Osteoblast (primary cell): Measurements from ENCODE around the gene FCER2. TPM values are rescaled to one million over a fixed set of nuclear protein-coding genes. Genes with fewer than 3 reads are reported as not detected.

Experiments
- DNase-seq: peaks from one replicate; pipeline ENCODE4 v3.0.0; 2011; ENCODE audit warnings: low spot score, mixed read lengths; ENCODE audit not compliant: insufficient read length; ENCODE audit errors: missing footprints
- H2AFZ ChIP-seq: 2 replicates; pipeline ENCODE4 v1.6.0; 2011; ENCODE audit warnings: mild to moderate bottlenecking, low read length
- H3K27ac ChIP-seq: 2 replicates; pipeline ENCODE4 v1.5.1; 2011; ENCODE audit warnings: mild to moderate bottlenecking, low read depth, low read length, moderate library complexity
- H3K27me3 ChIP-seq: 2 replicates; pipeline ENCODE4 v1.6.0; 2012; ENCODE audit warnings: mild to moderate bottlenecking, control low read depth, inconsistent platforms, low read length, moderate library complexity; ENCODE audit not compliant: insufficient read depth
- H3K36me3 ChIP-seq: 2 replicates; pipeline ENCODE4 v1.5.1; 2011; ENCODE audit warnings: mild to moderate bottlenecking, low read length, control low read depth, moderate library complexity; ENCODE audit not compliant: insufficient read depth
- H3K4me1 ChIP-seq: 2 replicates; pipeline ENCODE4 v1.5.1; 2011; ENCODE audit warnings: mild to moderate bottlenecking, low read length, control low read depth, moderate library complexity; ENCODE audit not compliant: insufficient read depth
- H3K4me2 ChIP-seq: 2 replicates; pipeline ENCODE4 v1.6.0; 2011; ENCODE audit warnings: mild to moderate bottlenecking, low read length; ENCODE audit not compliant: insufficient read depth
- H3K4me3 ChIP-seq: fragments of 200-600 bp; sonication (generic); 3 replicates; pipeline ENCODE4 v1.5.1; 2012; ENCODE audit warnings: mild to moderate bottlenecking, low read length, inconsistent platforms; ENCODE audit not compliant: insufficient read depth
- H3K79me2 ChIP-seq: 2 replicates; pipeline ENCODE4 v1.6.0; 2012; ENCODE audit warnings: mild to moderate bottlenecking, low read length, control low read depth, inconsistent platforms; ENCODE audit not compliant: insufficient read depth
- H3K9me3 ChIP-seq: 2 replicates; pipeline ENCODE4 v1.5.1; 2011; ENCODE audit warnings: low read depth, low read length, control low read depth
- H4K20me1 ChIP-seq: 2 replicates; pipeline ENCODE4 v1.6.0; 2012; ENCODE audit warnings: mild to moderate bottlenecking, low read length, control low read depth; ENCODE audit not compliant: insufficient read depth
- CTCF ChIP-seq: IDR thresholded peaks from 2 replicates; pipeline ENCODE4 v1.5.1; 2011; ENCODE audit warnings: mild to moderate bottlenecking, low read depth, low read length, moderate library complexity; ENCODE audit errors: extremely low read depth
- total RNA-seq: library from RNA; depleted of rRNA; stranded (reverse); fragments of >200 nt; gene quantifications from 2 replicates; pipeline ENCODE4 v1.2.3, GENCODE V29; 2012

FCER2 gene
- total RNA-seq, 1 donor: not detected

- H2AFZ ChIP-seq: no peak overlapping the region
- H3K4me1 ChIP-seq: no peaks in the 10 kb centered on the region
- H3K27me3 ChIP-seq: no peaks in the 10 kb centered on the region
- H3K36me3 ChIP-seq: no peaks in the 10 kb centered on the region
- no peak for TF ChIP-seq CTCF
- no peaks in the 10 kb centered on the region for H4K20me1 ChIP-seq
- no peak overlapping the region for H3K27ac ChIP-seq
- peak; percentile 46 for DNase-seq
- no peak overlapping the region for H3K4me3 ChIP-seq
- no peak overlapping the region for H3K4me2 ChIP-seq
- no peaks in the 10 kb centered on the region for H3K9me3 ChIP-seq
- H3K79me2 ChIP-seq: no peaks in the 10 kb centered on the region
These were observed 3.7 kb upstream of the FCER2 start for GRCh38 chr19:7705387-7706187.

GRCh38 chr19:7704280-7705060, 2.5 kb upstream of the FCER2 start:
- H3K27me3 ChIP-seq: no peaks in the 10 kb centered on the region
- no peaks in the 10 kb centered on the region for H3K36me3 ChIP-seq
- no peaks in the 10 kb centered on the region for H3K79me2 ChIP-seq
- no peak for DNase-seq
- H2AFZ ChIP-seq: no peak overlapping the region
- no peak overlapping the region for H3K4me3 ChIP-seq
- H4K20me1 ChIP-seq: no peaks in the 10 kb centered on the region
- TF ChIP-seq CTCF: no peak
- no peak overlapping the region for H3K27ac ChIP-seq
- no peak overlapping the region for H3K4me2 ChIP-seq
- H3K9me3 ChIP-seq: no peaks in the 10 kb centered on the region
- no peaks in the 10 kb centered on the region for H3K4me1 ChIP-seq

- Histone ChIP-seq H2AFZ (no peak overlapping the region), H3K27me3 (no peaks in the 10 kb centered on the region), H3K27ac (no peak overlapping the region), H3K36me3 (no peaks in the 10 kb centered on the region), H3K9me3 (no peaks in the 10 kb centered on the region), H3K4me2 (no peak overlapping the region), H3K4me1 (no peaks in the 10 kb centered on the region), H3K4me3 (no peak overlapping the region), H3K79me2 (no peaks in the 10 kb centered on the region), H4K20me1 (no peaks in the 10 kb centered on the region)
- no peak for TF ChIP-seq CTCF
- peak; percentile 49 for DNase-seq
These were observed 1.4 kb upstream of the FCER2 start for GRCh38 chr19:7703332-7703731.

GRCh38 chr19:7701049-7701653, 780 bp downstream of the FCER2 start:
- no peak overlapping the region for H3K27ac ChIP-seq
- H3K4me3 ChIP-seq: no peak overlapping the region
- no peaks in the 10 kb centered on the region for H3K9me3 ChIP-seq
- no peaks in the 10 kb centered on the region for H3K27me3 ChIP-seq
- no peak for DNase-seq
- no peak overlapping the region for H2AFZ ChIP-seq
- no peak overlapping the region for H3K4me2 ChIP-seq
- no peaks in the 10 kb centered on the region for H3K79me2 ChIP-seq
- H4K20me1 ChIP-seq: no peaks in the 10 kb centered on the region
- H3K4me1 ChIP-seq: no peaks in the 10 kb centered on the region
- H3K36me3 ChIP-seq: no peaks in the 10 kb centered on the region
- no peak for TF ChIP-seq CTCF
